Activated CD8-positive, alpha-beta memory T cell treated with anti-CD3 and anti-CD28 coated beads for 24 hours (primary cell): ENCODE results near the gene GJA9.
"Not testable (repeated sequence)": the region's sequence is repeated elsewhere in the genome, so short reads cannot be mapped to it uniquely, and the experiment has no call there.

Source experiments
- DNase-seq: peaks from one replicate; pipeline ENCODE4 v3.0.0-alpha.2; 2020

GJA9 gene

DNA sequence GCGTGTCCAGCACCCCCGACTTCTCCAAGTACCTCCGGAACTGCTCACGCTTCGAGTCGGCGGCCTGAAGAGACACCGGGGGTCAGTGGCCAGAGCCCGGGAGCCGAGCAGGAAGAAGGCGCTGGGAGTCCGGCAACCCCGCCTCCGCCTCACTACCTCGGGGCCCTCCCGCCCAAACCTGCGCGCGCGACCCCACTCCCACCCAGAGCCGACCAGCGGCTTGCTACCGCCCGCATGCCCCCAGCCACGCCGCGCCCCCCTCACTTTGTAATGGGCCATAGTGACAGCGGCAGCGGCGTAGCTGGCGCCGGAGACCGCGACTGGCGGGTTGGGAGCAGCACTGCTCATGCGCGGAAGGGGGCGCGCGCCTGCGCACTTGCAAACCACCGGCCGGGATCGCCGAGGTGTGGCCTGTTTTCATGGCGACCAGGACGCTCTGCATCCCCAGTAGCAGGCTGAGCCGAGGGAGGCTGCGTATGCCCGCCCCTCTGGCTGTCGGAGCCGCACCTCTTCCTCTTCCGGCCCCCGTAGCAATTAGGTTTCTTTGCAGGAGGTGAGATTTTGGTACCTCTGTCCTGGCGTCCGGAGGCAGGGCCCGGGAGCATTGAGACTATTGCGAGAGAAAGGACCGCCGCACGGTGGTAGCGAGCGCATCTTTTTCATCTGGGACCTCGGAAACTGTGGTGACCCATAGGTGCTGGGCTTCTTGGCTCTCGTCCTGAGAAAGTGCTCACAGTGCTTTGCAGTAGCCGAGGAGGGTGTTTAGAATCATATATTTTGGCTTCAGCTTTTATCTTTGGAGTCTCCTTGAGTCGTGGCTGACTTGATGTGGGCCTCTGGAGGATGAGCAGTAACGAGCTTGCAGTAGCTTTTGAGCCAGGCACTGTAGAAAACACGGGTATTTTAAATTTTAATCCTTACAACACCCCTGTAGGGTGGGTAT, 8.1 kb downstream of the GJA9 start, which contains the start of gene MYCBP:
Gene MYCBP (minus strand): TSS at position 322 of the 943 bp plus-strand sequence. CDS start 43 bp downstream, at position 279.
- DNase-seq = peak; percentile 98

DNA sequence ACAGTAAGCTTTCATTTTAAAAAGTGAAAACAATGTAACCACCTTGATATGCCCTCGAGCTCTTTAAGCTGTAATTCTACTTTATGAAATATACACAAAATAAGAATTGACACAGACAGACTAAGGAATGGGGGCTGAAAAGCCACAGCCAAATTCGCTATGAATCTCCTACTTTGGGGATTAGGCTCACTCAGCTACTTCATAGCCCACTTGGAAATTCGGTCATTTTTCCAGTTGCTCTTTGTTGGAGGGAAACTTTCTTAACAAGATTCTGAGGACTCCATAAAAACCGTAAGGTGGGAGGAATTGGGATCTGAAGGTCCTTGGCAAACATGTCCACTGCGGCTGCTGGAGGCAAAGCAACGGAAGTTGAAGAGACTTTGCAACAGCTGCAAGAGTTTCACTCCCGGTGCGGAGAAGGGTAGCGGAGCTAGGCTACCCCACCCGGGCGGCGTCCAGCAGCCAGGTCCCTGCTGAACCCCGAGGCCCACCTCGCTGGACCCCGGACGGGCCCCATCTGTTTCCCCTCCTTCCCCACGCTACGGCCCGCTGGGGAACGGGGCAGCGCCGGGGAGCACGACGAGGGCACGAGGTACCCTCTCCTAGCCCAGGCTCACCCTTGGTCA, 8.9 kb downstream of the GJA9 start:
- DNase-seq = no peak

DNA sequence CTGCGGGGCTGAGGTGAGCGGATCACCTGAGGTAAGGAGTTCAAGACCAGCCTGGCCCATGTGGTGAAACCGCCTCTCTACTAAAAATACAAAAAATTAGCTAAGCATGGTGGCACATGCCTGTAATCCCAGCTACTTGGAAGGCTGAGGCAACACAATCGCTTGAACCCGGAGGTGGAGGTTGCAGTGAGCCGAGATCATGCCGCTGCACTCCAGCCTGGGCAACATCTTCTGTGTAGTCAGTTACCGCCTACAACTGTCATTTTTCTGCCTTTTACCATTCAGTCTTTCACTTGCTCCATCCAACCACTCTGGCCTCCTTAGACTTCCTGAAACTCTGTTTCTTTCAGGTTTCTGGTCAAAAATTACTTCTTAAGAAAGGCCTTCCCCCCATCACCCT, 10.4 kb downstream of the GJA9 start:
- DNase-seq = no peak

DNA sequence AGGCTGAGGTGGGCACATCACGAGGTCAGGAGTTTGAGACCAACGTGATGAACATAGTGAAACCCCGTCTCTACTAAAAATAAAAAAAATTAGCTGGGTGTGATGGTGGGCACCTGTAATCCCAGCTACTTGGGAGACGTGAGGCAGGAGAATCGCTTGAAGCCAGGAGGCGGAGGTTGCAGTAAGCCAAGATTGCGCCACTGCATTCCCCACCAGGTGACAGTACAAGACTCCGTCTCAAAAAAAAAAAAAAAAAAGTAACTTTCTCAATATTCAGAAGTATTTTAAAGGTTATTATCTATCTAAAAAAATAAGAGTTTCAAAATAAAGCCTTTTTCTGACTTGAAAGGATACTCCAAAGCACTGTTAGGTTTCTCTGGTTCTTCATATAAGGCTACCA, 14.2 kb downstream of the GJA9 start:
- DNase-seq = no peak

DNA sequence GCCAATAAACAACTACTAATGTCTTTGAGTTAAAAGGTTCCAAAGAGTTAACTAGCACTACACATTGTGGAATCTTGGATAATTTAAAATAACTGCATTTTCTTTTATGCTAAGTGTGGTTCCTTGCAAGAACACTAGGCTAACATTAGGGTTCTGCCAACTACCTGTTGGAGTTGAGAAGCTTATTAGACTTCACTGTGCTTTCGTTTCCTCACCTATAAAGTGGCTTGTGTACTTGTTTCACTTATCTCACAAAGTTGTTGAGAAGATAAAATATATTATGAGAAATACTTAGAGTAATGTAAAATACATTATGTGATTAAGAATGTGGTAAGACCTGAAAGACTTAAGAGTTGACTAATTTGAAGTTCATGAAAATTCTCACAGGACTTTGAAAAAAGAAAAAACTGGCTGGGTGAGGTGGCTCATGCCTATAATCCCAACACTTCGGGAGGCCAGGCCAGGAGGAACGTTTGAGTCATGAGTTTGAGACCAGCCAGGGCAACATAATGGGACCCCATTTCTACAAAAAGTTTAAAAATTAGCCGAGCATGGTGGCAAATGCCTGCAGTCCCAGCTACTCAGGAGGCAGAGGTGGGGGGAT, 16.2 kb downstream of the GJA9 start:
- DNase-seq = no peak

DNA sequence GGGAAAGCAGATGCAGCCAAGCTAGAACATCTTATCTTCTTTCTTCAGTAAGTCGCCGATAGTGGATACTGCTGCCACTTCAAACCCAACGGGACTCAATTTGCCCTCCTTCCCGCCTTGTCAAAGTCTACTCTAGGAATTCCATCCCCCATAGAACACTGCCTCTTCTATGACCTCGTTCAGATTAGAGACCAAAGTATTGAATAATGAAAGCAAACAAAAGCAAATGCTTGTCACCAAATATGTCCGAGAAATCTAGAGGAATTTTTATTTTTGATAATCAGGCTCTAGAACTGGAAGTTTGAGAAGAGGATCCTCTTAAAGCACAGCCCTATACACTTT, 21.0 kb downstream of the GJA9 start:
- no peak for DNase-seq

DNA sequence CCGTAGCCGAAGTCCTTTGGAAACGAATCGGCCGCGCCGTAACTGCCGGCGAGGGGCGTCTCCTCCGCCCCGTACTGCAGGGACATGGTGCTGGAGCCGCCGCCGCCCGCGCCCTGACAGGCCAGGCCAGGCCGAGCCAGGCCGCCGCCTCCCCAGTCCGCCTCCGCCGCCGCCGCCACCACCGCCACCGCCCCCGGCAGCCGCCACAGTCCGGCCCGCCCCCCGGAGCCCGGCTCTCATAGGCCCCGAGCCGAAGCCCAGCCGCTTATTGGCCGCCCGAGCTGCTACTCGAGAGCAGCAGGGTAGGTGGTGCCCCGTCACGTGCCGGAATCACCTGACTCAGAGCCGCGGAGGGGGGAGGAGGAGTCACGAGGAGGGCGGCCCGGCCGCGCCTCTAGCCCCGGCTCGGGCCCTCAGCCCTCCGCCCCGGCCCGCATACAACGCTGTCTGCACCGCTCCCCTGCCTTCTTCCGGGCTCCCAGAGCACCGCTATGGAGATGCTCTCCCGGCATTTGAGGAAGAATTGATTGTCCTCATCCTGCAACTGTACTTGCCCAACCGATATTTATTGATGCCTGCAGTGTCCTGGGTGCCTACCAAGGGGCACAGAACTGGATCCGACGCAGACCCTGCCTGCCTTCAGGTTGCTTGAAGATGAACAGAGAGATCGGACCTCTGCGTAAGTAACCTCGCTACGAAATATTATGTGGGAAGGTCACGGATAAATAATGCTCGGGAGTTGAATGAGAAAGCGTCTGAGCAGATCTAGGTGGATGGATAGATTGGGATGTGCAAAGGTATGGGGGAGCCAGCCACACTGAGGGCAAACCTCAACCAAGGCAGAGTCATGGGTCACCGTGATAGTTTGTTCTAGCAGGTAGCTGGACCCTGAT, 21.6 kb downstream of the GJA9 start, which contains the start of gene RRAGC:
Gene RRAGC (minus strand): TSS at position 212 of the 893 bp plus-strand sequence. CDS start 126 bp downstream, at position 86.
- DNase-seq = peak; percentile 98

DNA sequence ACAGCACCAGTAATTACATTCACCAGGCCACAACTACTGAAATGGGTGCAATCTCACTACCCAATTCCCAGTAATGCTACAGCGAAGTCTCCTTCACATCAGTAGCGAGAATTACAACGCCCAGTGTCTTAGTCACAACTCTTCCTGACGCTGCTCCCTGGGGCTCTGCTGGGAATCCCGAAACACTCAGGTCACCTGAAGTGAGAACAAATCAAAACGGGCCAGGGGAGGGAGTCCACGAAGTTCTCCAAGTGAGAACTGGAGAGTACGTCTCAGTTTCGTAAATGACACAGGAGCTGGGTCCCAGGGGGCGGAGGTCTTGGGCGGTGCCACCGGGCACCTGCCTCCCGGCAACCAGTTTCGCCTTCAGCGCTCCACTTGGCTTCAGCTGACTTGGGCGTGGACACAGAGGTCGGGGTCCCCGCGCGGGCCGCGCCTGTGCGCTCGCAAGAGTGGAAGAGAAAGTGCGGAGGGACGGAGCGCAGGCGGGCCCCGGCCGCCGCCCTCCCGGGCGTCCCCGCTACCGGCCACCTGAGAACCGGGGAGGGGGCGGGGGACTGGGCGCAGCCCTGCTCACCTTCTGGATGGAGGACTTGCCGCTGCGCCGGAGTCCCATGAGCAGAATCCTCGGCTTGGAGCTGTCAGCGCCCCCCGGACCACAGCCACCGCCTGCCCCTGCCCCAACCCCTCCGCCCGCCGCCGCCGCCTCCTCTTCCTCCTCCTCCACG, 22.4 kb downstream of the GJA9 start:
- DNase-seq = peak; percentile 78

DNA sequence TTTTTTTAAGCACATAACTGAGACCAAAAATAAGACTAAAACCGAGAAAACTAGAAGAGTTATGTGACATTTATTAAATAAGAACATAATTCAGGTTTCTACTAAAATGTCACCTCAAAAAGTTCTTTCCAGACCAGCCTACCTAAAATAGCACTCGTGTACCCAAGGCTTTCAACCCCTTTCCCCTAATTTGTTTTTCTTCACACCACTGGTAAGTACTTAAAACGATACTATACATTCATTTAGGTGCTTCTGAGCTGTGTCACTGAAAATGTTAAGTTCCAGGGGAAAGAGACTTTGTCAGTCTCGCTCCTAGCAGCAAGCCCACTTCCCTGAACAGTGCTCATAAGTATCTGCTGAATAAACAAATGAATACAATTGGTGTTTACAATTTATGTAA, 28.6 kb downstream of the GJA9 start:
- DNase-seq = no peak

DNA sequence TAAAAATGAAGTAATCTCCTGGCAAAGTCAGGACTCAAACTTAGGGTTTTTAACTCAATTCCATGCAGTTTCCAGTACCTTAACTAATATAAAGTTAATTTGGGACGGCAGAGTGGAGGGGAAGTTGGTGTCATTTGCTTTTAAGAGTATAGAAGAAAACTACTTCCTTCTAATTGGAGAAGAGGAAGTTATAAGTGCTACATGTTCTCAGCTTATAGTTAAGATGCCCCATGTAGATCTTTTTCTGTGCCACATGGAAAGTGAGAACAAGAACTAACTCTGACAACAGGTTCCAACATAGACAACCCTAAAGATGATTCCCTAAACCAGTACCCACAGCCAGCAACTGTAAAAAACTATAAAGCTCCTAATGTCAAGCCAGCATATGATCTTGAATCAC, 33.3 kb downstream of the GJA9 start:
- DNase-seq = no peak

DNA sequence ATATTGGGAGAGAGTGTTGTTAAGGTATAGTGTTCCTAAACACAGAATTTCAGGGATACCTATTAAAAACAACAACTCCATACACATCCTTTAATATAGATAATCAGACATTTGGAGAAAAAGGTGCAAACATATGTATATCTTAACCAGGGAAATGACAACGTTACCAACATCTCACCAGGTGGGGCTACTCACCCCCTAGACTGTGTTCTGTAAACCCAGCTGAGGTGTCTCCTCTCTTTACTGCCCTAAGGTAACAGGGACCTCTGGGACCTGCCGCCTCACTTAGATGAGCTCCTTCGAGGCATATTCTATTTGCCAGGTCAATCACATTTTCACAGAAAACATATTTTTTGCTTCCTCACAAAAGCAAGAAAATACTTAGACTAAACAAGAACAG, 35.2 kb downstream of the GJA9 start:
- DNase-seq = no peak

DNA sequence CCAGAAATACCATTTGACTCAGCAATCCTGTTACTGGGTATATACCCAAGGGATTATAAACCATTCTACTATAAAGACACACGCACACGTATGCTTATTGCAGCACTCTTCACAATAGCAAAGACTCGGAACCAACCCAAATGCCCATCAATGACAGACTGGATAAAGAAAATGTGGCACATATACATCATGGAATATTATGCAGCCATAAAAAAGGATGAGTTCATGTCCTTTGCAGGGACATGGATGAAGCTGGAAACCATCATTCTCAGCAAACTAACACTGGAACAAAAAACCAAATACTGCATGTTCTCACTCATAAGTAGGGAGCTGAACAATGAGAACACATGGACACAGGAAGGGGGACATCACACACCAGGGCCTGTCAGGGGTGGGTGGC, 36.3 kb downstream of the GJA9 start:
- not testable (repeated sequence) for DNase-seq

DNA sequence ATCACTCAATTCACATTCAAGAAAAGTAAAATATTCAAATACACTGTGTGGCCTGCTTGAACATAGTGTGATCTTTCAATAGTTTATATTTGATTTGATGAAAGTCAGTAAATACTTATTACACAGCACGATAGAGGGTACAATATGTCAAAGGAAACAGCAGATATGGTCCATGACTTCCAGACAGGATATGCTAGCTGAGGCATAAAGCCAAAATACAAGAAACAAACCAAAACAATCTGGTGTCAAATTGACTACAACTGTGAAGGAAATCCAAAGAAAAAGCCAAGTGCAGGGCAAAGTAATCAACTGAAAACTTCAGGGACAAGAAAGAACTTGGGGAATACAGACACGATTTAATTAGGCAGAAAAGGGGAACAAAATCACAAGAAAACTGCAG, 41.1 kb downstream of the GJA9 start:
- DNase-seq = no peak

DNA sequence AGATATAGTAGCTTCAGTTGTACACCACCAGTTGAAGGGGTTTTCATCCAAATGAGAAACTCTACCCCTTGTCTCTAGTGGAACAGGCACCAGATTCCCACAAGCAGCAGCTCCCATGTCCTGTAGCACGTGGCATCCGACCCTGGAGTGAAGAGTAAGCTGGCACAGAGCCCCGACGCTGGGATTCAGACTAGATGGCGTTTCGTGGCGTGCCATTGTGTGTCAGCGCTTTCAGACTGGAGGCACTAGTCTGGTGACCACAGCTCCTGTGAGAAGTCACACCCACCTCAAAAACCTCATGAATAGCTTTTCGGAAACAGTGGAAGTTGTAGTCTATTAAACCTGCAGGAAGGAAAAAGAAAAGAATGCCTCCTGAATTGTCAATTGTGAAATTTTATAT, 42.0 kb downstream of the GJA9 start:
- DNase-seq = no peak

DNA sequence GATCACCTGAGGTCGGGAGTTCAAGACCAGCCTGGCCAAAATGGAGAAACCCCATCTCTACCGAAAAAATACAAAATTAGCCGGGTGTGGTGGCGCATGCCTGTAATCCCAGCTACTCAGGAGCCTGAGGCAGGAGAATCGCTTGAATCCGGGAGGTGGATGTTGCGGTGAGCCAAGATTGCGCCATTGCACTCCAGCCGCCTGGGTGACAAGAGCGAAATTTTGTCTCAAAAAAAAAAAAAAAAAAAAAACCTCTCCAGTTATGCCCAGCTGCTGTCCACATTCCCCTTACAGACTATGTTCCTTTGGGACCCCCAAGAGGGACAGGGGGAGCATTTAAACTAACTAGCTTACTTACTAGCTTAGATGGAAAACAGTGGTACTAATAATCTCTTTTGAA, 45.1 kb downstream of the GJA9 start:
- DNase-seq = not testable (repeated sequence)

DNA sequence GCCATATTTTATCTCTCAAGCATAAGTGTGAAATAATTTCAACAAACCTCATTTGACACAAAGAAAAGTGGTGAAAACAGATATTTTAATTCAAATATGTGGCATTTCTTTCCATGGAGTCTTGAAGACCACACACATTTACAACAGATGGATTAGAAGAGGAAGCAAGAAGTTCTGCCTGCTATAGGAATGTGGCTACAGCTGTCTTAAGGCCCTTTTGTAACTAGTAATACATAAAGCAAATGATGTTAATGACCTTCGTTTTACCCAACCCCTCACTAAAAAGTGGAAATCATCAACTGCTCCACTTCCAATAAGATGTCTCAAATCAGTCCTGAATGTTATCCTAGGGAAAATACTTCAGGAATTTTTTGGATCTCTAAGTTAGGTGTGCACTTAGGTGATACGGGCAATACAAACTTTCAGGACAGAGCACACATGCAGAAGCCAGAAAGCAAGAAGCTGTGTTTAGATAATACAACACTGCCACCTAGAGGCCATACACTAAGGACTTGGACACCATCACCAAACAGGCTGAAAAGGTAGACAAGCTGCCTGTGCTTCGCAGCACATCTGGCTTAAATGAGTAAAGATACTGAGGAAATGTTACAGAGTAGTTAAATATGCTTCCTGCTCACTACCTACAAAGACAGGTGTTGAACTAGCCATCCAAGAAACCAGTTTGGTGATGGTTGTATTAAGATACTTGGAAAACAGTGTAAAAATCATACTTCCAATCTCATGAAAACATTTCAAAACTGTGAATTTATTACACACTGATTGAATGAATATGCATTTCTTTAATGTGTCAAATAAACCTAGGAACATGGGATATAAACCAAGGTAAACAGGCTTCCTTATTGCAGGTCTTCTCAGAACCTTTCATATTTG, 46.2 kb downstream of the GJA9 start:
- no peak for DNase-seq

DNA sequence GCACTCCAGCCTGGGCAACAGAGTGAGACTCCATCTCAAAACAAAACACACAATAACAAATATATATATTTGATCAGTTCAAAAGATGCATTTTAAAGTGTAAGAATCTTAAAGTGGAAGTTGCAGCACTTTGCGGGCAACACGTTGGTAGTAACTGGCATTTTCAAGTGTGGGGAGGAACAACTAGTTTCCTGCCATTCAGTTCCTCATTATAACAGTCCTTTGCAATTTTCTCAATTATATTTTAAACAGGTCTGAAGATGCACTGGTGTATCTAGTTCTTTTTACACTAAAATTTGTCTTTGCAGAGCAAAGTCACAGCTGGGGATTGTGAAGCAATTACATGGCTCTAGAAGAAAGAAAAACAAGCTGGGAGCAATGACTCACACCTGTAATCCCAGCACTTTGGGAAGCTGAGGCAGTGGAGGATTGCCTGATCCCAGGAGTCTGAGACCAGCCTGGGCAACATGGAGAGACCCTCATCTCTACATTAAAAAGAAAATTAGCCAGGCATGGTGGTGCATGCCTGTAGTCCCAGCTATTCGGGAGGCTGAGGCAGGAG, 47.1 kb downstream of the GJA9 start:
- no peak for DNase-seq

DNA sequence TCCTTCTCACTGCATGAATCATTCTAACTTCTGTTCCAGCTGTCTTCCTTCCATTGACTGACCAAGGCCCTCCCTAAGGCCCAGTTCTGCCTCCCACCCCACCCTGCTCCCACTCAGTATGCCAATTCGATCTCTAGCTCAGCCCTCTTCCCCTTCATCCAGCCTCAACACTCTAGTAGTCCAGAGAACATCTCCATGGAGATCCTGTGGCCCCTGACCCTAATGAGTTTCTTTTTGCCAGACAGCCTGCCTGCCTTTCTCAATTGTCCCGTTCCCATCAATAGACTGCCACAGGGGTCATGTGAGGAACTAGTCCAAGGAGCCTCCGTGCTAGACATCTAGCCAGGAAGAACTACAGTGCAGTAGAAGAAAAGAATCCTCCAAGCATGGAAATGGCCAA, 48.2 kb downstream of the GJA9 start:
- no peak for DNase-seq

DNA sequence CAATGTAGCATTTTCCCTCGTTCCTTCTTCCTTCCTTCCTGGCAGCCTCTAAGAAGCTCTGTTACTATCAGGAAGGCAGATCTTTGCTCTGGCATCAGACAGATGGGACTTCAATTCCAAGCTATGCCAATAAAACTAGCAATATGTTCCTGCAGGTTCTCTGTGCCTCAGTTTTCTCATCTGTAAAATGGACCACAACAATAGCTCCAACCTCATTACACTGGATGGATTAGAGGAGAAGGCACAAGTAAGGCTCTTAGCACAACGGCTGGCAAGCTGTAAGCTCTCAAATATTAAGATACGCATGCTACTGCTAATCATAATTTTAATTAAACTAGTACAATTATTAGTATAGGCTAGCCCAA, 49.0 kb downstream of the GJA9 start:
- no peak for DNase-seq

DNA sequence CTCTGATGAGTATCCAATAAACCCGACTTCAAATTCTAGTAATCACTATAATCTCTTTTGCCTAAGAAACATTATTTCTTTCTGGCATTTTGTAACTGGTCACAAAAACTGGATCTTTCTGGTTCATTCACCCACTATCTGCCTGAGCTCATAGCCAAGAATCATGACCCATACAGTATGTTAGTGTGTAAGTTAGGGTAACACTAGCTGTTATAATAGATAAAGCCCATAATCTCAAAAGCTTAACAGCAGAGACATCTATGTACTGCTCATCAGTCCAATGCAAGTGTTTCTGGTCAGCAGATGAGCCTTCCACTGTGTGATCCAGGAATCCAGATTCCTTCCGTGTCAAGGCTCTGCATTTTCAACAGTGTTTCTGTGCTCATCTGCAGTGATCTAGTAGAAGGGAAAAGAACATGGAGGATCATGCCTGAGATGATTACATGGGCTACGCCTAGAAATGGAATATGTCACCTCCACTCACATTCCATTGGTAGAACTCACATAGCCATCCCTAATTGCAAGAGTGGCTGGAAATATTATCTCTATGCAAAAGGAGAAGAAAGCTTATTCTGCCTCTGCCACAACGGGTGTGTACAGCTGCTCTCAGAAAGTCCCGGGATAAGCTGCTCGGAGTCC, 49.5 kb downstream of the GJA9 start:
- DNase-seq = no peak
